ENCODE data around the gene CFL2.

DNA sequence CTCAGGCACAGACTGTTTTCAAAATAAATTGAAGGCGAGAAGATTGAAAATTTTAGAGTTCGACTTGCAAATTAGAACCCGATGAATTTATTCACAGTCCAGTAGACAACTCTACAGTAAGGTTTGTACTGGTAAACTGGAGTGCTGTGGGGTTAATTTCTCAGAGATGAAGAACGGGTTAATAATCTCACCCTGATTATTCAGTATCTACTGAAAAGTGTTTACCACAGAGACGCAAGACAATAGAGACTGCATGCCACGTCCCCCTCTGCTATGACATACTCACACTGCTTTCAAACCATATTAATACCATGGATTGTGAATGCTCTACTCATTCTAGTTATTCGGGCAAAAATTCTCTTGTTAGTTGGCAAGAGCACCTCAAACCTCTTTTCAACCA, 36.1 kb downstream of the CFL2 start:
- TF ChIP-seq CTCF (IDR thresholded peaks at IDR 0.05) (no peak), POLR2A (IDR thresholded peaks at IDR 0.05) (no peak), POLR2AphosphoS5 (IDR thresholded peaks at IDR 0.05) (no peak)
